HEK293 (cell line): ENCODE results near the gene ZNF224.

Experiments
- EGR2 ChIP-seq: fragments of 450-650 bp; formaldehyde crosslinking; IDR thresholded peaks from 2 replicates; pipeline ENCODE4 v1.5.1; 2016; ENCODE audit warnings: low read depth, missing biosample characterization, missing genetic modification characterization
- HOXC10 ChIP-seq: sonication (generic); formaldehyde crosslinking; IDR thresholded peaks from 2 replicates; pipeline ENCODE4 v1.8.1; 2023; ENCODE audit warnings: mild to moderate bottlenecking, missing genetic modification reagents
- PBX3 ChIP-seq: sonication (generic); formaldehyde crosslinking; IDR thresholded peaks from 2 replicates; pipeline ENCODE4 v1.8.1; 2022; ENCODE audit warnings: mild to moderate bottlenecking, moderate library complexity, missing genetic modification reagents
- PRDM2 ChIP-seq: fragments of 450-650 bp; formaldehyde crosslinking; IDR thresholded peaks from 2 replicates; pipeline ENCODE4 v1.5.1; 2016; ENCODE audit warnings: missing biosample characterization, missing genetic modification characterization, borderline replicate concordance
- SETDB1 ChIP-seq: IDR thresholded peaks from one replicate; pipeline ENCODE4 v1.6.1; 2017; ENCODE audit warnings: mild to moderate bottlenecking, low read length, moderate library complexity, mixed read lengths; ENCODE audit not compliant: insufficient read length
- SP7 ChIP-seq: fragments of 450-650 bp; formaldehyde crosslinking; IDR thresholded peaks from 2 replicates; pipeline ENCODE4 v1.5.1; 2016; ENCODE audit warnings: missing biosample characterization, missing genetic modification characterization
- ZBTB11 ChIP-seq: fragments of 450-650 bp; formaldehyde crosslinking; conservative IDR thresholded peaks from 2 replicates; pipeline ENCODE4 v1.5.1; 2016; ENCODE audit warnings: low read depth, missing biosample characterization, missing genetic modification characterization
- ZNF19 ChIP-seq: fragments of 450-650 bp; formaldehyde crosslinking; IDR thresholded peaks from 2 replicates; pipeline ENCODE4; 2016; ENCODE audit warnings: missing biosample characterization, missing genetic modification characterization, low read depth
- ZNF473 ChIP-seq: fragments of 450-650 bp; formaldehyde crosslinking; IDR thresholded peaks from 2 replicates; pipeline ENCODE4 v1.5.1; 2017; ENCODE audit warnings: missing biosample characterization, missing genetic modification characterization
- ZNF514 ChIP-seq: fragments of 450-650 bp; formaldehyde crosslinking; IDR thresholded peaks from 2 replicates; pipeline ENCODE4 v1.5.1; 2016; ENCODE audit warnings: missing biosample characterization, missing genetic modification characterization
- ZNF596 ChIP-seq: fragments of 450-650 bp; IDR thresholded peaks from 2 replicates; pipeline ENCODE4 v1.5.0; 2018; ENCODE audit warnings: missing biosample characterization, mild to moderate bottlenecking, missing genetic modification characterization, moderate library complexity
- ZNF747 ChIP-seq: fragments of 450-650 bp; formaldehyde crosslinking; IDR thresholded peaks from 2 replicates; pipeline ENCODE4 v1.5.1; 2016; ENCODE audit warnings: missing biosample characterization, missing genetic modification characterization
- ZSCAN18 ChIP-seq: fragments of 450-650 bp; formaldehyde crosslinking; IDR thresholded peaks from 2 replicates; pipeline ENCODE4 v1.5.1; 2016; ENCODE audit warnings: missing biosample characterization, missing genetic modification characterization
- ZSCAN5A ChIP-seq: fragments of 450-650 bp; formaldehyde crosslinking; IDR thresholded peaks from 2 replicates; pipeline ENCODE4 v1.5.1; 2016; ENCODE audit warnings: missing biosample characterization, missing genetic modification characterization
- TF ChIP-seq, protein P1 (sequence below): fragments of 450-650 bp; formaldehyde crosslinking; IDR thresholded peaks from 2 replicates; pipeline ENCODE4 v1.5.1; 2016; ENCODE audit warnings: missing biosample characterization, missing genetic modification characterization
- TF ChIP-seq, protein P2 (sequence below): fragments of 450-650 bp; formaldehyde crosslinking; IDR thresholded peaks from 2 replicates; pipeline ENCODE4 v1.5.1; 2016; ENCODE audit warnings: missing biosample characterization, missing genetic modification characterization, borderline replicate concordance
- TF ChIP-seq, protein P3 (sequence below): fragments of 450-650 bp; formaldehyde crosslinking; IDR thresholded peaks from 2 replicates; pipeline ENCODE4 v1.5.1; 2016; ENCODE audit warnings: missing biosample characterization, missing genetic modification characterization

Gene ZNF224

DNA sequence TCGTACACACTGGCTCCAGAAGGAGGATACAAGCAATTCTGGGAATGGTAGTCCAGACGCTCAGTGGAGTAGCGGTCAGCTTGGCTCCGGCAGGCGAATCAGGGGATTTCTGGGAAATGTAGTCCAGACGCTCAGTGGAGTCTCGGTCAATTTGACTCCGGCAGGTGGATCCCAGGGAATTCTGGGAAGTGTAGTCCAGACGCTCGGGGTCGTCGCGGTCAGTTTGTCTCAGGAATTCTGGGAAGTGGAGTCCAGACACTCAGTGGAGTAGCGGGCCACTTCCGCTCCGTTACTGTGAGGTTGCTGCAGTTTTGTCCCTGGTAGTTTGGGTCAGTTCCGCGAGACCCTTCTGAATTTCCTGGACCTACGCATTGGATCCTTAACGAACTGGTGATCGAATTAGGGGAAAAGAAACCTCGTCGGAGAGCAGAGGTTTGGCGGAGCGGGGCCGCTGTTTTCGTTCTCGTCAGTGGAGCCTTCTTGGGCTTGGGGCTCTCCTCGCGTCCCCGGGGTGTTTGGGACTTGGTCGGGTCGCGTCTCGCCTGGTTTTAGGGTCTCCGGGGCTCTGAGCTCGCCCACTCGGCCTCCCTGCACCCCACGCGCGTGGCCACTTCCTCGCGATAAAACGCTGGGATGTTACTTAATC lies 19.1 kb downstream of the ZNF224 start, which contains the start of gene ZNF225 (continued):
- TF ChIP-seq PBX3, result no peak
- TF ChIP-seq SP7 (tag by site-specific recombination), result peak; percentile 83; the same call in 1 of the 2 replicates
- TF ChIP-seq, protein P1, sequence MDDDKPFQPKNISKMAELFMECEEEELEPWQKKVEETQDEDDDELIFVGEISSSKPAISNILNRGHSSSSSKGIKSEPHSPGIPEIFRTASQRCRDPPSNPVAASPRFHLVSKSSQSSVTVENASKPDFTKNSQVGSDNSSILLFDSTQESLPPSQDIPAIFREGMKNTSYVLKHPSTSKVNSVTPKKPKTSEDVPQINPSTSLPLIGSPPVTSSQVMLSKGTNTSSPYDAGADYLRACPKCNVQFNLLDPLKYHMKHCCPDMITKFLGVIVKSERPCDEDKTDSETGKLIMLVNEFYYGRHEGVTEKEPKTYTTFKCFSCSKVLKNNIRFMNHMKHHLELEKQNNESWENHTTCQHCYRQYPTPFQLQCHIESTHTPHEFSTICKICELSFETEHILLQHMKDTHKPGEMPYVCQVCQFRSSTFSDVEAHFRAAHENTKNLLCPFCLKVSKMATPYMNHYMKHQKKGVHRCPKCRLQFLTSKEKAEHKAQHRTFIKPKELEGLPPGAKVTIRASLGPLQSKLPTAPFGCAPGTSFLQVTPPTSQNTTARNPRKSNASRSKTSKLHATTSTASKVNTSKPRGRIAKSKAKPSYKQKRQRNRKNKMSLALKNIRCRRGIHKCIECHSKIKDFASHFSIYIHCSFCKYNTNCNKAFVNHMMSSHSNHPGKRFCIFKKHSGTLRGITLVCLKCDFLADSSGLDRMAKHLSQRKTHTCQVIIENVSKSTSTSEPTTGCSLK (tag by site-specific recombination), result no peak
- TF ChIP-seq, protein P2, sequence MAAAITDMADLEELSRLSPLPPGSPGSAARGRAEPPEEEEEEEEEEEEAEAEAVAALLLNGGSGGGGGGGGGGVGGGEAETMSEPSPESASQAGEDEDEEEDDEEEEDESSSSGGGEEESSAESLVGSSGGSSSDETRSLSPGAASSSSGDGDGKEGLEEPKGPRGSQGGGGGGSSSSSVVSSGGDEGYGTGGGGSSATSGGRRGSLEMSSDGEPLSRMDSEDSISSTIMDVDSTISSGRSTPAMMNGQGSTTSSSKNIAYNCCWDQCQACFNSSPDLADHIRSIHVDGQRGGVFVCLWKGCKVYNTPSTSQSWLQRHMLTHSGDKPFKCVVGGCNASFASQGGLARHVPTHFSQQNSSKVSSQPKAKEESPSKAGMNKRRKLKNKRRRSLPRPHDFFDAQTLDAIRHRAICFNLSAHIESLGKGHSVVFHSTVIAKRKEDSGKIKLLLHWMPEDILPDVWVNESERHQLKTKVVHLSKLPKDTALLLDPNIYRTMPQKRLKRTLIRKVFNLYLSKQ, result no peak
- no peak for TF ChIP-seq ZNF747 (tag by site-specific recombination)
- no peak for TF ChIP-seq SETDB1
- TF ChIP-seq PRDM2 (tag by site-specific recombination), result no peak
- TF ChIP-seq HOXC10 (CRISPR knock-in tag), result no peak
- TF ChIP-seq ZNF596, result no peak
- no peak for TF ChIP-seq ZNF19 (tag by site-specific recombination)
- TF ChIP-seq EGR2 (tag by site-specific recombination), result peak; percentile 61
- TF ChIP-seq, protein P3, sequence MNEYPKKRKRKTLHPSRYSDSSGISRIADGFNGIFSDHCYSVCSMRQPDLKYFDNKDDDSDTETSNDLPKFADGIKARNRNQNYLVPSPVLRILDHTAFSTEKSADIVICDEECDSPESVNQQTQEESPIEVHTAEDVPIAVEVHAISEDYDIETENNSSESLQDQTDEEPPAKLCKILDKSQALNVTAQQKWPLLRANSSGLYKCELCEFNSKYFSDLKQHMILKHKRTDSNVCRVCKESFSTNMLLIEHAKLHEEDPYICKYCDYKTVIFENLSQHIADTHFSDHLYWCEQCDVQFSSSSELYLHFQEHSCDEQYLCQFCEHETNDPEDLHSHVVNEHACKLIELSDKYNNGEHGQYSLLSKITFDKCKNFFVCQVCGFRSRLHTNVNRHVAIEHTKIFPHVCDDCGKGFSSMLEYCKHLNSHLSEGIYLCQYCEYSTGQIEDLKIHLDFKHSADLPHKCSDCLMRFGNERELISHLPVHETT (tag by site-specific recombination), result peak; percentile 87; the same call in 1 of the 2 replicates
- no peak for TF ChIP-seq ZNF514
- TF ChIP-seq ZSCAN5A (tag by site-specific recombination), result no peak; the same call in 1 of the 2 replicates
- TF ChIP-seq ZBTB11 (tag by site-specific recombination), result peak; percentile 98
- peak; percentile 64; the same call in 1 of the 2 replicates for TF ChIP-seq ZSCAN18 (tag by site-specific recombination)
- TF ChIP-seq ZNF473, result no peak
